GM13977 (cell line): ENCODE measurements around the gene SAT1.

Experiments used
- DNase-seq: peaks from one replicate; pipeline ENCODE4 v3.0.0; 2012; ENCODE audit warnings: low spot score
- in situ Hi-C: fragments of 300-500 bp; cut with MboI; formaldehyde crosslinking; loops from one replicate; pipeline ENCODE4 v1.12.0; 2022; ENCODE audit warnings: low sequenced_read_pairs, low pct_unique_long_range_greater_than_20kb, mixed read lengths, inconsistent platforms; ENCODE audit not compliant: unreplicated experiment
- TF ChIP-seq, protein P1 (sequence below): IDR thresholded peaks from 2 replicates; pipeline ENCODE4 v1.5.1; 2012; ENCODE audit warnings: mild to moderate bottlenecking, control low read depth; ENCODE audit not compliant: insufficient read depth; ENCODE audit errors: extremely low read depth, missing control alignments

Gene SAT1

DNA sequence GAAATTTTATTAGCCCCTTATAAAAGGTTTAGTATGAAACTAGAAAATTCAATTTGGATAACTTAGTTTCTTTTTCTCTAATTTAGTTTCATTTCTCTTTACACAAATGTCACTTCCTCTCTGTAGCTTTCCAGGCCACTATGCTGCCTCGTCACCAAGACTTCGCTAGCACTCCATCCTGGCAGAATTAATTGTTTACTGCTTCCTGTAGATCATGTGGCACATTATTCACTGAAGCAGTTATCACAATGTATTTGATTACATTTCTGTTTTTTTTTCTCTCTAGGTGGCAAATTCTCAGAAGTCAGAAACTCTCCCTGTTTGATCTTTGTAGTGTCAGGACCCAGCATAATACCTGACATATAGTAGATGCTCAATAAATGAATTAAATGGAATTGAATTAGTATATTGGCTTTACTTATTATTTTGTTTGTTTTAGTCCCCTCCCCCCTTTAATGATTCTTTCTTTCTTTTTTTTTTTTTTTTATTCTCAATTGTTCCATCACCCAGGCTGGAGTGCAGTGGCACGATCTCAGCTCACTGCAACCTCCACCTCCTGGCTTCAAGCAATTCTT is 9.3 kb upstream of the SAT1 start:
- TF ChIP-seq, protein P1, sequence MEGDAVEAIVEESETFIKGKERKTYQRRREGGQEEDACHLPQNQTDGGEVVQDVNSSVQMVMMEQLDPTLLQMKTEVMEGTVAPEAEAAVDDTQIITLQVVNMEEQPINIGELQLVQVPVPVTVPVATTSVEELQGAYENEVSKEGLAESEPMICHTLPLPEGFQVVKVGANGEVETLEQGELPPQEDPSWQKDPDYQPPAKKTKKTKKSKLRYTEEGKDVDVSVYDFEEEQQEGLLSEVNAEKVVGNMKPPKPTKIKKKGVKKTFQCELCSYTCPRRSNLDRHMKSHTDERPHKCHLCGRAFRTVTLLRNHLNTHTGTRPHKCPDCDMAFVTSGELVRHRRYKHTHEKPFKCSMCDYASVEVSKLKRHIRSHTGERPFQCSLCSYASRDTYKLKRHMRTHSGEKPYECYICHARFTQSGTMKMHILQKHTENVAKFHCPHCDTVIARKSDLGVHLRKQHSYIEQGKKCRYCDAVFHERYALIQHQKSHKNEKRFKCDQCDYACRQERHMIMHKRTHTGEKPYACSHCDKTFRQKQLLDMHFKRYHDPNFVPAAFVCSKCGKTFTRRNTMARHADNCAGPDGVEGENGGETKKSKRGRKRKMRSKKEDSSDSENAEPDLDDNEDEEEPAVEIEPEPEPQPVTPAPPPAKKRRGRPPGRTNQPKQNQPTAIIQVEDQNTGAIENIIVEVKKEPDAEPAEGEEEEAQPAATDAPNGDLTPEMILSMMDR, result no peak
- DNase-seq, result peak; percentile 39
- in situ Hi-C loops, result no loop called here

DNA sequence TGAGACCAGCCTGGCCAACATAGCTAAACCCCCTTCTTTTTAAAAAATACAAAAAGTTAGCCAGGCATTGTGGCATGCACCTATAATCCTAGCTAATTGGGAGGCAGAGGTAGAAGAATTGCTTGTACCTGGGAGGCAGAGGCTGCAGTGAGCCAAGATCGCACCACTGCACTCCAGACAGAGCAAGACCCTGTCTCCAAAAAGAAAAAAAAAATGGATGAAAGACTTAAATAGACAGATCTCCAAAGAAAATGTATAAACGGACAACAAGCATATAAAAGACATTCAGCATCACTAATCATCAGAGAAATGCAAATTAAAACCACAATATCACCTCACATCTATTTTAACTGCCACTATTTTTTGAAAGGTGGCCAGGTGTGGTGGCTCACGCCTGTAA is 6.6 kb upstream of the SAT1 start:
- TF ChIP-seq, protein P1, result no peak
- no peak for DNase-seq
- in situ Hi-C loops, result no loop called here

GRCh38 chrX:23779025-23779424 is 3.9 kb upstream of the SAT1 start:
- TF ChIP-seq, protein P1, result no peak
- DNase-seq, result no peak
- in situ Hi-C loops, result no loop called here

DNA sequence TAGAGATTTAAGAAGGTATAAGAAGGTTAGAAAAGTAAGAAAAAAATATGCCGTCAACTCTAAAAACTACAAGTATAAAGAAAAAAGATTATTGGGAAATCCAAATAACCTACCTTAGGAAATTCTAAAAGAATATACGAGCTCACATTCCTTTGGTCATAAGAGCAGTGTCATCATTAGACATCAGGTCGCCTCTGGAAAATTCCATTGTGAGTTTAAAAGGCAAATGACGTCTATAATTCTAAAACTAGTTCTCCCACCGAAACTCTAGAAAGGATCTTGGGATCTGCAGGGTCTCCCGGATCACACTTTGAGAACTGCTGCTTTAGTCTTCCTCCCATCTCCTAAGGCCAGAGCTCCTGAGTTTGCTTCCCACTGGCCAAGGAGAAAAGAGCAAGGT is 518 bp upstream of the SAT1 start:
- DNase-seq, result no peak
- in situ Hi-C loops, result no loop called here
- TF ChIP-seq, protein P1, result no peak

GRCh38 chrX:23783589-23784469 is 856 bp downstream of the SAT1 start:
- DNase-seq, result no peak
- TF ChIP-seq, protein P1, result no peak
- in situ Hi-C loops, result no loop called here

DNA sequence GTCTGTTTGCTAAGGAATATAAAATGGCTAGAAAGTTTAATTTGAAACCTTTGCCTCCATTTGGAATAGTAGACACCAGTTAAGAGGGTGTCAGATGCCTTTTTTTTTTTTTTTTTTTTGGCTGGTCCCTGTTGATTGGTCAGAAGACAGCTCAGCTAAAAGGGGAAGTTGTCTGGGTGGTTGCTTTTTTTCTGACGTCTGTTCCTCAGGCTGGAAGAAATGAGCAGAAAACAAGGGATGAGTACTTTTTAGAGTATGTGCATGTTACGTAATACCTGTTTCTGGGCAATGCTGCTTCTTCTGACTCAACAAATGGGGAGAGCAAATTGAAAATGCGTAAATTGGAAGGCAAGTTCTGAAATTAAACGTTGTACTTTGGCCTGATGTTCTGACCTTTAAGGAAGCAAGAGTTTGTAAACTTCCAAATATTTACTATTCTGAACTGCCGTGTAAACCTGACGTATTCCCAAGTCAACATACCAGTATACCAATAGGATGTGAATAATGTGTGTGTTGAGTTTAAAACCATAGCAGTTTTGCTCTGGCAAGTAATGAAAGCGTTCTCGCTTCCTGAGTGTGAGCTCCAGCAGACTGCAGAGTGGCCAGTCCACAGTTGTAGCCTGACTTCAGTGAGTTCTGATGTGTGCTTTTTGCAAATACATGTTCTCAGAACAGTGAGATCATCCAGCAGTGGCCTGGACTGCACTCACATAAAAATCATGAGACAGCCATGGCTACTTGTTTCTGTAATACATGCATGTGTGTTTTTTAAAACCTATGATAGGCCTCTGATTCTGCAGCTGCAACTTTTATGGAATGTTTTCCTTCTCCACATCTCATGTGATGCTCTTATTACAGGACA is 1.7 kb downstream of the SAT1 start:
- DNase-seq, result no peak
- in situ Hi-C loops, result no loop called here

More for the DNA sequence above, 1.7 kb downstream of the SAT1 start:
- TF ChIP-seq, protein P1, result no peak
